WTC11 (cell line): ENCODE data around the gene MCEMP1.

Source experiments
- CREB1 ChIP-seq: sonication (generic); formaldehyde crosslinking; IDR thresholded peaks from 2 replicates; pipeline ENCODE4 v1.8.0; 2023; ENCODE audit warnings: mild to moderate bottlenecking, missing genetic modification reagents
- CTCF ChIP-seq: fragments of 200-600 bp; IDR thresholded peaks from 2 replicates; pipeline ENCODE4 v1.8.0; 2022; ENCODE audit warnings: antibody characterized with exemption
- ELF4 ChIP-seq: sonication (generic); formaldehyde crosslinking; IDR thresholded peaks from 2 replicates; pipeline ENCODE4 v1.8.1; 2022; ENCODE audit warnings: low read depth, mild to moderate bottlenecking, moderate library complexity, missing genetic modification reagents
- MYBL2 ChIP-seq: sonication (generic); formaldehyde crosslinking; IDR thresholded peaks from 2 replicates; pipeline ENCODE4 v1.8.1; 2023; ENCODE audit warnings: mild to moderate bottlenecking, moderate library complexity, missing genetic modification reagents
- NR2C2 ChIP-seq: sonication (generic); formaldehyde crosslinking; IDR thresholded peaks from 2 replicates; pipeline ENCODE4 v1.8.0; 2022; ENCODE audit warnings: mild to moderate bottlenecking, missing genetic modification reagents
- SP1 ChIP-seq: sonication (generic); formaldehyde crosslinking; conservative IDR thresholded peaks from 2 replicates; pipeline ENCODE4 v1.8.1; 2022; ENCODE audit warnings: missing genetic modification reagents

- TF ChIP-seq CTCF = no peak
- TF ChIP-seq NR2C2 (CRISPR knock-in tag) = no peak
- no peak for TF ChIP-seq ELF4 (CRISPR knock-in tag)
- TF ChIP-seq SP1 (CRISPR knock-in tag) = no peak
- TF ChIP-seq CREB1 (CRISPR knock-in tag) = no peak
- TF ChIP-seq MYBL2 (CRISPR knock-in tag) = no peak
Observed at GRCh38 chr19:7645656-7646425, 31.0 kb upstream of the MCEMP1 start.
